SIG-M5 (cell line): ENCODE data around the gene SLC9A9.

Experiments
- DNase-seq: peaks from one replicate; lab custom pipeline; 2025; lab: John Stamatoyannopoulos, UW

Gene SLC9A9

GRCh38 chr3:143644370-143645089 is 203.7 kb downstream of the SLC9A9 start:
- DNase-seq: no peak

GRCh38 chr3:143643905-143644304 is 204.4 kb downstream of the SLC9A9 start:
- DNase-seq: no peak

GRCh38 chr3:143640774-143641173 is 207.5 kb downstream of the SLC9A9 start:
- no peak for DNase-seq

GRCh38 chr3:143637133-143637532 is 211.1 kb downstream of the SLC9A9 start:
- no peak for DNase-seq

GRCh38 chr3:143634991-143635390 is 213.3 kb downstream of the SLC9A9 start:
- DNase-seq: no peak

- DNase-seq: no peak
These were observed 213.8 kb downstream of the SLC9A9 start for GRCh38 chr3:143634427-143634826.

- DNase-seq: no peak
These were observed 214.5 kb downstream of the SLC9A9 start for GRCh38 chr3:143633816-143634215.

- DNase-seq: no peak
These were observed 218.5 kb downstream of the SLC9A9 start for GRCh38 chr3:143629726-143630125.

GRCh38 chr3:143628971-143629370 is 219.3 kb downstream of the SLC9A9 start:
- no peak for DNase-seq

- DNase-seq: no peak
These were observed 220.9 kb downstream of the SLC9A9 start for GRCh38 chr3:143627336-143627735.

GRCh38 chr3:143619231-143619630 is 229.0 kb downstream of the SLC9A9 start:
- no peak for DNase-seq

GRCh38 chr3:143617050-143617449 is 231.2 kb downstream of the SLC9A9 start:
- no peak for DNase-seq

GRCh38 chr3:143613226-143613625 is 235.0 kb downstream of the SLC9A9 start:
- no peak for DNase-seq

- DNase-seq: no peak
These were observed 235.7 kb downstream of the SLC9A9 start for GRCh38 chr3:143612541-143612940.

- DNase-seq: no peak
These were observed 239.3 kb downstream of the SLC9A9 start for GRCh38 chr3:143608966-143609365.

GRCh38 chr3:143605233-143605950 is 242.9 kb downstream of the SLC9A9 start:
- no peak for DNase-seq

- no peak for DNase-seq
These were observed 243.7 kb downstream of the SLC9A9 start for GRCh38 chr3:143604402-143605185.

GRCh38 chr3:143603774-143604173 is 244.5 kb downstream of the SLC9A9 start:
- DNase-seq: no peak

- no peak for DNase-seq
These were observed 246.4 kb downstream of the SLC9A9 start for GRCh38 chr3:143601723-143602484.

- peak; percentile 23 for DNase-seq
These were observed 247.2 kb downstream of the SLC9A9 start for GRCh38 chr3:143600756-143601718.
